ENCODE data around the gene UQCRHL. TPM values are rescaled to one million over a fixed set of nuclear protein-coding genes. Genes with fewer than 3 reads are reported as not detected.
A peak's percentile ranks its signal among the peaks of the same experiment; 100 is the strongest.
"Not testable (repeated sequence)": the region's sequence is repeated elsewhere in the genome, so short reads cannot be mapped to it uniquely, and the experiment has no call there.

UQCRHL gene
- total RNA-seq, 1 donor from 2014 or later = 1.1 TPM

GRCh38 chr1:15835205-15835740 lies 27.8 kb upstream of the UQCRHL start:
- DNase-seq = peak; percentile 71

GRCh38 chr1:15834406-15835204 lies 27.2 kb upstream of the UQCRHL start:
- peak; percentile 97 for DNase-seq

- no peak for DNase-seq
These were observed 26.5 kb upstream of the UQCRHL start for GRCh38 chr1:15833842-15834405.

GRCh38 chr1:15833069-15833679 lies 25.7 kb upstream of the UQCRHL start:
- peak; percentile 34 for DNase-seq

- no peak for DNase-seq
These were observed 22.8 kb upstream of the UQCRHL start for GRCh38 chr1:15830258-15830657.

GRCh38 chr1:15828931-15829330 lies 21.5 kb upstream of the UQCRHL start:
- DNase-seq = not testable (repeated sequence)

GRCh38 chr1:15827567-15827966 lies 20.1 kb upstream of the UQCRHL start:
- DNase-seq = not testable (repeated sequence)

- DNase-seq = no peak
These were observed 19.5 kb upstream of the UQCRHL start for GRCh38 chr1:15826810-15827507.

- no peak for DNase-seq
These were observed 18.4 kb upstream of the UQCRHL start for GRCh38 chr1:15825800-15826199.

GRCh38 chr1:15820478-15820877 lies 13.0 kb upstream of the UQCRHL start:
- DNase-seq = no peak

GRCh38 chr1:15816674-15817073 lies 9.2 kb upstream of the UQCRHL start:
- DNase-seq = no peak

GRCh38 chr1:15810073-15810472 lies 2.6 kb upstream of the UQCRHL start:
- no peak for DNase-seq

- DNase-seq = no peak
These were observed 1.5 kb upstream of the UQCRHL start for GRCh38 chr1:15808955-15809354.

GRCh38 chr1:15807121-15807520 lies 328 bp downstream of the UQCRHL start:
- DNase-seq = no peak

GRCh38 chr1:15804060-15804459 lies 3.4 kb downstream of the UQCRHL start:
- no peak for DNase-seq

- DNase-seq = peak; percentile 37
These were observed 4.1 kb downstream of the UQCRHL start for GRCh38 chr1:15803380-15803779.

GRCh38 chr1:15802234-15802965 lies 5.0 kb downstream of the UQCRHL start:
- no peak for DNase-seq

- peak; percentile 28 for DNase-seq
These were observed 7.3 kb downstream of the UQCRHL start for GRCh38 chr1:15799928-15800835.

- DNase-seq = no peak
These were observed 8.2 kb downstream of the UQCRHL start for GRCh38 chr1:15799004-15799867.

All from tongue (tissue), 2 donors.